Measurements from ENCODE around the gene HACD2. TPM values are rescaled to one million over a fixed set of nuclear protein-coding genes. Genes with fewer than 3 reads are reported as not detected.
"Not testable (repeated sequence)": the region's sequence is repeated elsewhere in the genome, so short reads cannot be mapped to it uniquely, and the experiment has no call there.

The HACD2 gene
- polyA plus RNA-seq, 3 donors = 44.0 to 55.5 (median 45.8) TPM

DNA sequence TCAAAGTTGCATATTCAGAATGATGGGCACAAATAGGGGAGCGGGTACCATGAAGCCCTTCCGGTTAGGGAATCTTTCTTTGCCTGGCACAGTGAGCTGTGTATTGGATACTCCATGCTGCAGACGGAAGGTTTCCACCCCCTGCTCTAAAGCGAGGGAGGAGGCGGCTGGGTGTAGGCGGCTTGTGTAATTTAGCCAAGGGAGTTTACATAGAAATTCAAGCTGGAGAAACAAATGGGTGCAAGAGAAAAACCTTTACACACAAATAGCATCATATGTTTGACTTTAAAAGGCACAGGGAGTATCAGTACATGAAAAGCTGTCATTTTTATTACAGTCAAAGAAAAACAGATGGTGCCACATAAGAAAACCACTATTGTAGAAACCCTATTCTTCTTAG is 76.7 kb downstream of the HACD2 start:
- peak in 4 of 11 donors; percentile 23 to 35 (median 27) for DNase-seq (ENCODE audit: extremely low read depth in 1 of 11, low read depth in 9 of 11, low spot score in 4 of 11)

GRCh38 chr3:123505820-123506219 is 79.0 kb downstream of the HACD2 start:
- no peak for DNase-seq (ENCODE audit: extremely low read depth in 1 of 11, low read depth in 9 of 11, low spot score in 4 of 11)

- DNase-seq (ENCODE audit: extremely low read depth in 1 of 11, low read depth in 9 of 11, low spot score in 4 of 11) = no peak
These were observed 81.7 kb downstream of the HACD2 start for GRCh38 chr3:123503203-123503602.

GRCh38 chr3:123499322-123499721 is 85.5 kb downstream of the HACD2 start:
- no peak for DNase-seq (ENCODE audit: extremely low read depth in 1 of 11, low read depth in 9 of 11, low spot score in 4 of 11)

DNA sequence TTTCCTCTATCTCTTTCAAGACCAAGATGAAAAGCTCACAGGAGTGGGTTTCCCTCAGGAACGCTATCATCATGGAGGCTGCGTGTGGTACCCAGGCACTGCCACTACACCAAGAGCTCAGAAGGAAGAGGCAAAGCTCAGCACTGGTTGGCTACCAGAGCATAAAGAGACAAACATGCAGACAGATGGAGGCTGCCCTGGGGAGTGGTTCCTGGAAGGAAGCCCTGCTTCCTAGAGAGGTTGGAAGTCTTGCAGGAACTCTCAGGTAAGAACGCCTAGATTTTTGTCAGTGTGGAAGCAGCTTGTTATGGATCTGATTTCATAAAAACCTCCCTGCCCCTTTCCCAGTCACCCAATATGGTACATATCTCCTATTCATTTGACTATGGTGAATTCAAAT is 86.1 kb downstream of the HACD2 start:
- DNase-seq (ENCODE audit: extremely low read depth in 1 of 11, low read depth in 9 of 11, low spot score in 4 of 11) = no peak

GRCh38 chr3:123493912-123494311 is 90.9 kb downstream of the HACD2 start:
- DNase-seq (ENCODE audit: extremely low read depth in 1 of 11, low read depth in 9 of 11, low spot score in 4 of 11) = no peak

DNA sequence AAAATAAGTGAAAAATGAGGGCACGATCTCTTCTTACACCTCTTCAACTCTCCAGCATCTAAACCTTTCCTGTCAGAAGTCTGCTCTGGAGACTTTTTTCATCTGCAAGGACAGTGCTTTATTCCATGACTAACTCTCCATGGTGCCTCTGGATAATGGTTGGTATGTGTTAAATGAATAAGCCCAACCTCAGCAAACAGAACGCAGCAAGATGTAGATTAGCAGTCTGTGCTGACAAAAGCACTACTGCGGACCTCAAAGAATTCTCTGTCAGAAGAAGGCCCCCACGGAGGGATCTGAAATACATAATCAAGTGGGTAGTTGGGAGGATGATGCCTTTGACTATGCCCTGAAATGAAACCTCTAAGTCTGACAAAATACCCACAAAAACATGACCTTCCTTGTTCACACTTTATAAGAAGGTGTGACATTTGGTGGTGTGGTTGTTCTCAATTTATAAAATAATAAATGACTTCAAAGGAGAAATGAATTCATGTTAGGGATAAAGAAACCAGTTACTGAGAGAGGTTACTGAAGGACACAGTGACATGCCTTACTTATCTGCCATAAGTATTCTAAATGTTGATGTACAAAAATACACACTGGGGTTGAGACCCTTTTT is 92.8 kb downstream of the HACD2 start:
- no peak for DNase-seq (ENCODE audit: extremely low read depth in 1 of 11, low read depth in 9 of 11, low spot score in 4 of 11)

- peak in 10 of 11 donors; percentile 26 to 62 (median 52) for DNase-seq (ENCODE audit: extremely low read depth in 1 of 11, low read depth in 9 of 11, low spot score in 4 of 11)
These were observed 95.4 kb downstream of the HACD2 start for GRCh38 chr3:123489400-123490004.

DNA sequence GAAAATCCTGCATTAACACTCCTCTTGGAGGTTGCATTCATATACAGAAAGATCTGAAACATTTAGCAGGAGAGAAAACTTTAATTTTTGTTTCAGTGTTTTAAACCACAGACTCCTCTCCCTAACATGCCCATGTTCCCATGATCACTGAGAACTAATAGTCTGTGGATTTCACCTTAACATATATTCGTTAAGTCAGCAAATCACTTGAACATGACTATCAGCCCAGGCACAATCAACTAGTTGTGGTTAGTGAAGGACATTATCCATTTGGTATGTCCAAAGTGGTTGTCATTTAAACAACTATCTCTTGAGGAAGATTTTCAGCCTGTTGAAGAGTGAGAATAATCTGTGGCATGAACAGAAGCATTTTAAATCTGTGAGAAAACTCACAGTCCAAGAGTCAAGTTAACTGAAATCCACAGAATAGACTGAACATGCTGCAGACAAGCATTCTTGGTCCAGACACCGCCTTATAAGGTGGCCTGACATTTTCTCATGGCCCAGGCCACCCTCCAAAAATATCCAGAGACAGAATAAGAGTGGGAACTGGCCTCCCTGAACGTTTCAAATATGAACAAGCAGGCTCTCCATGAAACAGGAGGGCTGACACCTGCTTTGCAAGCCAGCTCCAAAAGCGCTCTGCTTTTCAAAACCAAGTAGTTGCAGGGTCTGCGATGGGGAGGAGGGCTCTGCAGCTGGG is 96.1 kb downstream of the HACD2 start:
- DNase-seq (ENCODE audit: extremely low read depth in 1 of 11, low read depth in 9 of 11, low spot score in 4 of 11) = no peak

- not testable (repeated sequence) for DNase-seq (ENCODE audit: extremely low read depth in 1 of 11, low read depth in 9 of 11, low spot score in 4 of 11)
These were observed 97.8 kb downstream of the HACD2 start for GRCh38 chr3:123487063-123487462.

DNA sequence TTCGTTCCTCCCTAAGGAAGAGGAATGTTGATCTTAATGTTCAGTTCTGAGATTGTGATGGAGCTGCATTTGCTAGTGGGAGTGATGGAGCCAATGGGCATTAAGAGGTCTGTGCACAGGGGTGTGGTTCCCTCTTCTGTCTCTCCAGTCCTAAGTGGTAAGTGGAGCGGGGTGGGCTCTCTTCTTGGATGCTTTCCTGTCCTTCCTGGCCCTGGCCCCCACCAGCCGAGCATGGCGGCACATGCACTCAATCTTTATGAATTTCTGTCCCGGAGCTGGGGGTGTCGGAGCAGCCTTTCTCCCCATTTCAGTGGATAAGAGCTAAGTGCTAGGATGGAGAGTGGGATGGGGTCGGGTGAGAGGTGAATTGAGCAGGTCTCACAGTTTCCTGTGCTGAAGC is 98.4 kb downstream of the HACD2 start:
- DNase-seq (ENCODE audit: extremely low read depth in 1 of 11, low read depth in 9 of 11, low spot score in 4 of 11) = no peak

GRCh38 chr3:123485551-123485950 is 99.3 kb downstream of the HACD2 start:
- DNase-seq (ENCODE audit: extremely low read depth in 1 of 11, low read depth in 9 of 11, low spot score in 4 of 11) = no peak

- no peak for DNase-seq (ENCODE audit: extremely low read depth in 1 of 11, low read depth in 9 of 11, low spot score in 4 of 11)
These were observed 101.7 kb downstream of the HACD2 start for GRCh38 chr3:123483146-123483545.

- no peak for DNase-seq (ENCODE audit: extremely low read depth in 1 of 11, low read depth in 9 of 11, low spot score in 4 of 11)
These were observed 103.0 kb downstream of the HACD2 start for GRCh38 chr3:123481722-123482457.

DNA sequence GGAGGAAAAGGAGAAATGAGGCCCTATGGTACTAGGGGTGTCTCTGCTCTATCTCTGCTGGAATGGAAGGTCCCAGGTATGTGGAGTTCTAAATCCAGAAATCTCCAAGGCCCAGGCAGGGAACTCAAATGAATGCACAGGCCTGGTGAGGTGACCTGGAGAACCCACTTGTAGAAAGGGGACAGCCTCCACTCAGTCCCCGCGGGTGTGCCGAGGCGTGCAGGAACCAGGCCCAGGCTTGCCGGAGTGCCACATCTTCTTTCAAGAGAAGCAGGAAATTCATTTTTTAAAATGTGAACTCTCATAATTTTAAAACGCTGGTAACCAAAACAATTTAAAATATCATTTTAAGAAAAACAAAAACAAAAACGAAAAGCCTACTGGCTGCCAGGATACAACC is 103.8 kb downstream of the HACD2 start:
- DNase-seq (ENCODE audit: extremely low read depth in 1 of 11, low read depth in 9 of 11, low spot score in 4 of 11) = no peak

- DNase-seq (ENCODE audit: extremely low read depth in 1 of 11, low read depth in 9 of 11, low spot score in 4 of 11) = no peak
These were observed 104.4 kb downstream of the HACD2 start for GRCh38 chr3:123480428-123480827.

GRCh38 chr3:123479891-123480290 is 105.0 kb downstream of the HACD2 start:
- DNase-seq (ENCODE audit: extremely low read depth in 1 of 11, low read depth in 9 of 11, low spot score in 4 of 11) = no peak

- no peak for DNase-seq (ENCODE audit: extremely low read depth in 1 of 11, low read depth in 9 of 11, low spot score in 4 of 11)
These were observed 106.5 kb downstream of the HACD2 start for GRCh38 chr3:123478314-123478713.

DNA sequence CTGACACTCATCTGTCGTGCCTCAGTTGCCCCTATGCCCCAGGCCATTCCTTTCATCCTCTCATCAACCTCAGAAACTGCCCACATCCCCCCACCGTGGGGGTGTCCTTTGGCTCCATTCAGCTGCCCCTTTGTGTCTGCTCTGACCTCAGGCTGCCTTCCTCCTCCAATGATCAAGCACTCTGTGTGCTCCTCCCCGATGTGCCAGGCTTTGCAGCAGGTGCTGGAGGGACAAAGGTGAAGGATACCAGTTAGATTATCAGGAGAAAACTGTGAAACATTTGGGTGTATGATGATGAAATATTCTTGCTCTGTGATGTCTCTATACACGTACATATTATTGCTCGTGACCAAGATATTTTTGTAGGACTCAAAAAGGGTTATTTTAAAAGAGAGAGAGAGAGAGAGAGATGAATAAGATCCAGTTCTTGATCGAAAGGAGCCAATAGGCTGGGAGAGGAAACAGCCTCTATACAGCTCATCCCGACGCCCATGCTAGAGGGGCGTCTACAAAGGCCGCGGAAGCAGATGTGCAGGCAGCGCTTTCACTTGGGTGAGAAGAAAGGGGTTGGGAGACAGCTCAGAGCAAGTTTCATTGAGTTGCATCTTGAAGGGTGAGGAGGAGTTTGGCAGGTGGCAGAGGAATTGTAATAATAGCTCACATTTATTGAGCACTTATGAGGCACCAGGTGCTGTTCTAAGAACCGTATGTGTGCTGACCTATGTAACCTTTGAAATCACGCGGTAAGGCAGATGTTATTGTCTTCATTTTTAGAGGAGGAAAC is 107.7 kb downstream of the HACD2 start:
- DNase-seq (ENCODE audit: extremely low read depth in 1 of 11, low read depth in 9 of 11, low spot score in 4 of 11) = no peak

All from renal cortex interstitium (tissue), 11 donors.